ENCODE measurements around the gene RAB1A. TPM values are rescaled to one million over a fixed set of nuclear protein-coding genes. Genes with fewer than 3 reads are reported as not detected.

Gene RAB1A
- total and polyA plus RNA-seq, 2 of the 13 experiments (the other 11 are each of a cell fraction or from before 2014, with no cell fraction given) = 206 to 226 TPM

DNA sequence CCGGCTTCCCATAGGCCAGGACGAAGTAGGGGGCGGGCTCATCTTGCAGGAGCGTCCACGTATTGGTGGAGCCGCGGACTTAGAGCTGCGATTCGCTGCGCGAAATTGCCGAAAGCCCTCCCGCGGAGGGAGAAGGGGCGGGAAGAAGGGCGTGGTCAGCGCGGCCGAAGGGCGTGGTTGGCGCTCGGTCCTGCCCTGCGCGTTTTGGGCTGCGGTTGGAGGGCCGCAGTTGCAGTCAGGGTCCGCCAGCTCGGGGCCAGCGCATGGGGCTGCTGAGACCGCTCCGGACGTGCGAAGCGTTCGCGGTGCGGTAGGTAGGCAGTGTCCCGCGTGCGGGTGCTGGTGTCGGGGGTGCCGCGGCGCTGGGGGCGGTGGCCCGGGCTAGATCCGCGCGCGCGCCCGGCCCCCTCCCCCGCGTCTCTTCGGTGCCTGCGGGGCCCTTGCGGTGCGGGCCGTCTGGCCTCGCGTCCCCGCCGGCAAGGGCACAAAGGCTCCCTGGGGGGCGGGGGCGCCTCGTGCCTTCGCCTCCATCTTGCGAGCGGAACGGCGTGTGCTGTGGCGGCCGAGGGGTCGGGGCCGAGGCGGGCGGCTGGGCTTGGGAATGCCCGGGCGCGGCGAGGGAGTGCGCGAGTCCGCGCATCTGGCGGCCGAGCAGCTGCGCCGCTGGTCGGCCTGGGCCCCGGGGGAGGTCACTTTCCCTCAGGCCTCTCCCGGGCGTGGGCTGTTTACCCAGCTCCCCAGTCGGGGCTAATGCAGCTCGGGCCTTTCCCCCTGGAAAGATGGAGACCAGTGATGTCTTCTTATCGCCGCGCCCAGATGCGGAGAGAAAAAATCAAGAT is 73.5 kb downstream of the RAB1A start, which contains the start of gene CEP68 (continued):
- TF ChIP-seq, protein P1, sequence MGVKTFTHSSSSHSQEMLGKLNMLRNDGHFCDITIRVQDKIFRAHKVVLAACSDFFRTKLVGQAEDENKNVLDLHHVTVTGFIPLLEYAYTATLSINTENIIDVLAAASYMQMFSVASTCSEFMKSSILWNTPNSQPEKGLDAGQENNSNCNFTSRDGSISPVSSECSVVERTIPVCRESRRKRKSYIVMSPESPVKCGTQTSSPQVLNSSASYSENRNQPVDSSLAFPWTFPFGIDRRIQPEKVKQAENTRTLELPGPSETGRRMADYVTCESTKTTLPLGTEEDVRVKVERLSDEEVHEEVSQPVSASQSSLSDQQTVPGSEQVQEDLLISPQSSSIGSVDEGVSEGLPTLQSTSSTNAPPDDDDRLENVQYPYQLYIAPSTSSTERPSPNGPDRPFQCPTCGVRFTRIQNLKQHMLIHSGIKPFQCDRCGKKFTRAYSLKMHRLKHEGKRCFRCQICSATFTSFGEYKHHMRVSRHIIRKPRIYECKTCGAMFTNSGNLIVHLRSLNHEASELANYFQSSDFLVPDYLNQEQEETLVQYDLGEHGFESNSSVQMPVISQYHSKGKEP (CRISPR knock-in tag; IDR thresholded peaks at IDR 0.05) = peak; percentile 93; the same call in 1 of the 2 replicates
- TF ChIP-seq ZFP41 (CRISPR knock-in tag; IDR thresholded peaks at IDR 0.05; ENCODE audit: borderline replicate concordance) = 0 out of 2 replicates have a peak, but pooled peaks have one; percentile 65
- TF ChIP-seq, protein P2, sequence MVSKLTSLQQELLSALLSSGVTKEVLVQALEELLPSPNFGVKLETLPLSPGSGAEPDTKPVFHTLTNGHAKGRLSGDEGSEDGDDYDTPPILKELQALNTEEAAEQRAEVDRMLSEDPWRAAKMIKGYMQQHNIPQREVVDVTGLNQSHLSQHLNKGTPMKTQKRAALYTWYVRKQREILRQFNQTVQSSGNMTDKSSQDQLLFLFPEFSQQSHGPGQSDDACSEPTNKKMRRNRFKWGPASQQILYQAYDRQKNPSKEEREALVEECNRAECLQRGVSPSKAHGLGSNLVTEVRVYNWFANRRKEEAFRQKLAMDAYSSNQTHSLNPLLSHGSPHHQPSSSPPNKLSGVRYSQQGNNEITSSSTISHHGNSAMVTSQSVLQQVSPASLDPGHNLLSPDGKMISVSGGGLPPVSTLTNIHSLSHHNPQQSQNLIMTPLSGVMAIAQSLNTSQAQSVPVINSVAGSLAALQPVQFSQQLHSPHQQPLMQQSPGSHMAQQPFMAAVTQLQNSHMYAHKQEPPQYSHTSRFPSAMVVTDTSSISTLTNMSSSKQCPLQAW (CRISPR knock-in tag; IDR thresholded peaks at IDR 0.05) = peak; percentile 94
- TF ChIP-seq NR2F1 (CRISPR knock-in tag; IDR thresholded peaks at IDR 0.05) = no peak
- no peak for TF ChIP-seq ZNF460 (CRISPR knock-in tag; IDR thresholded peaks at IDR 0.05; ENCODE audit: borderline replicate concordance)
- TF ChIP-seq, protein P3, sequence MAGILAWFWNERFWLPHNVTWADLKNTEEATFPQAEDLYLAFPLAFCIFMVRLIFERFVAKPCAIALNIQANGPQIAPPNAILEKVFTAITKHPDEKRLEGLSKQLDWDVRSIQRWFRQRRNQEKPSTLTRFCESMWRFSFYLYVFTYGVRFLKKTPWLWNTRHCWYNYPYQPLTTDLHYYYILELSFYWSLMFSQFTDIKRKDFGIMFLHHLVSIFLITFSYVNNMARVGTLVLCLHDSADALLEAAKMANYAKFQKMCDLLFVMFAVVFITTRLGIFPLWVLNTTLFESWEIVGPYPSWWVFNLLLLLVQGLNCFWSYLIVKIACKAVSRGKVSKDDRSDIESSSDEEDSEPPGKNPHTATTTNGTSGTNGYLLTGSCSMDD (CRISPR knock-in tag; IDR thresholded peaks at IDR 0.05) = no peak
- TF ChIP-seq NFKB2 (CRISPR knock-in tag; IDR thresholded peaks at IDR 0.05; ENCODE audit: borderline replicate concordance) = peak; percentile 36; the same call in 1 of the 2 replicates
- TF ChIP-seq ZNF607 (CRISPR knock-in tag; IDR thresholded peaks at IDR 0.05; ENCODE audit: borderline replicate concordance) = peak; percentile 89
- no peak for TF ChIP-seq RAD51 (IDR thresholded peaks at IDR 0.05; ENCODE audit: borderline replicate concordance)
- TF ChIP-seq ZNF652 (CRISPR knock-in tag; IDR thresholded peaks at IDR 0.05; ENCODE audit: borderline replicate concordance, low read depth) = no peak
- TF ChIP-seq ELF1 (CRISPR knock-in tag; IDR thresholded peaks at IDR 0.05) = no peak; the same call in 1 of the 2 replicates
- peak; percentile 97 for TF ChIP-seq RBFOX2 (IDR thresholded peaks at IDR 0.05; ENCODE audit: low read depth, low read length)
- TF ChIP-seq ZMAT3 (CRISPR knock-in tag; conservative IDR thresholded peaks at IDR 0.05) = peak; percentile 88
- 0 out of 2 replicates have a peak, but pooled peaks have one; percentile 50 for TF ChIP-seq ZNF263 (CRISPR knock-in tag; IDR thresholded peaks at IDR 0.05)
- no peak for TF ChIP-seq HDAC2 (CRISPR knock-in tag; IDR thresholded peaks at IDR 0.05)
- TF ChIP-seq DPF2 (CRISPR knock-in tag; IDR thresholded peaks at IDR 0.05; ENCODE audit: borderline replicate concordance, low read depth) = no peak
- TF ChIP-seq PCBP2 (optimal IDR thresholded peaks at IDR 0.05; ENCODE audit: low read depth, low read length, poor library complexity, severe bottlenecking) = no peak
- TF ChIP-seq RORA (CRISPR knock-in tag; IDR thresholded peaks at IDR 0.05) = no peak
- TF ChIP-seq TBX3 (IDR thresholded peaks at IDR 0.05; ENCODE audit: borderline replicate concordance) = no peak
- 0 out of 2 replicates have a peak, but pooled peaks have one; percentile 77 for TF ChIP-seq ZBTB3 (CRISPR knock-in tag; IDR thresholded peaks at IDR 0.05; ENCODE audit: borderline replicate concordance, low read depth)
- peak; percentile 81; the same call in 1 of the 2 replicates for TF ChIP-seq ZNF350 (CRISPR knock-in tag; IDR thresholded peaks at IDR 0.05; ENCODE audit: borderline replicate concordance, low read depth)
- 0 out of 2 replicates have a peak, but pooled peaks have one; percentile 68 for TF ChIP-seq HOXA9 (CRISPR knock-in tag; IDR thresholded peaks at IDR 0.05; ENCODE audit: borderline replicate concordance)
- TF ChIP-seq ZNF430 (CRISPR knock-in tag; IDR thresholded peaks at IDR 0.05) = 0 out of 2 replicates have a peak, but pooled peaks have one; percentile 14
- TF ChIP-seq NFATC3 (CRISPR knock-in tag; IDR thresholded peaks at IDR 0.05) = 0 out of 2 replicates have a peak, but pooled peaks have one; percentile 71
- TF ChIP-seq ZNF883 (CRISPR knock-in tag; IDR thresholded peaks at IDR 0.05; ENCODE audit: not compliant biosample characterization) = peak; percentile 84
- TF ChIP-seq SIX4 (CRISPR knock-in tag; IDR thresholded peaks at IDR 0.05) = peak; percentile 13; the same call in 1 of the 2 replicates
